Measurements from ENCODE around the gene NOS3.

NOS3 gene

DNA sequence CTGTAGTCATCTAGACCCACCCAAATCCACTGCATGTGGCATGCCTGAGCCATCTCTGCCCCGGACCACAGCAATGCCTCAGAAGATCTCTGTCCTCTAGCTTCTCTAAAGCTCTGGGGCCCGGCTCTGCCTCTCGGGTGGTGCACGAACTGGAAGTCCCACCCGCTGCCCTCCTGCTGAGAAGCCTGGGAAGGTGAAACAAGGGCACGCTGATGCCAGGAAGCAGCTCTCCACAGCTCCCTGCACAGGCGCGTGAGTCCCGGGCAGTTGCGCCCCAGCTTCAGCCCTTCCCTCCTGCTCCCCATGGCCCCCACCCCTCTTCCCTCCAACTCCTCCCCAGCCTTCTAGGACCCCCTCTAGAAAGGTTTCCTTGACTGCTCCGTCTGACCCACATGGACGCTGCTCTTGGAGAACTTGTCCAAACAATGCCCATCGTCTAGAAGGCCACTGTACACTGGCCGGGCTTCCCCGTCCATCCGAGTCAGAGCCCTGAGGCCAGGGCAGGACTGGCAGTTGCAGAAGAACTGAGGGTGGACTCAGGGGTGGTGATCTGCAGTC is 25.5 kb upstream of the NOS3 start:
- DNase-seq, result no peak

GRCh38 chr7:150966002-150966401 is 24.8 kb upstream of the NOS3 start:
- no peak for DNase-seq

- DNase-seq, result no peak
Observed at GRCh38 chr7:150967349-150967748, 23.5 kb upstream of the NOS3 start.

GRCh38 chr7:150968056-150968733 is 22.6 kb upstream of the NOS3 start:
- DNase-seq, result no peak

GRCh38 chr7:150968734-150969372 is 22.0 kb upstream of the NOS3 start:
- DNase-seq, result no peak

DNA sequence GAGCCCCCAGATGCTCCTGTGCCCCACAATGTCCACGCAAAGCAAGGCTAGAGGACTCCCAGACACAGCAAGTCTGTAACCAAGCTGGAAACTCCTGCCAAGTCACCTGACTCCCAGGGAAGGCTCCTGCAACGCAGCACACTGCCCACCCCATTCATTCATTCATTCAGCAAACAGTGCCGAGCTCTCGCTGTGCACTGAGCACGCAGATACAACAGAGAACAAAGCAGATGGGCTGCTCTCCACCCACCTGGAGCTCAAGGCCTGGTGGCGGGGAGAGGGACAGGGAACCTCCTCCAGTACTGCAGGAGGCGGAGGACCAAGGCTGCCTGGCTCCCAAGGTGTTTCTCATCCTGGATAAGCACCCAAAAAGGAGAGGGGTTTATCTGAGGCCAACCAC is 21.3 kb upstream of the NOS3 start:
- DNase-seq, result no peak

DNA sequence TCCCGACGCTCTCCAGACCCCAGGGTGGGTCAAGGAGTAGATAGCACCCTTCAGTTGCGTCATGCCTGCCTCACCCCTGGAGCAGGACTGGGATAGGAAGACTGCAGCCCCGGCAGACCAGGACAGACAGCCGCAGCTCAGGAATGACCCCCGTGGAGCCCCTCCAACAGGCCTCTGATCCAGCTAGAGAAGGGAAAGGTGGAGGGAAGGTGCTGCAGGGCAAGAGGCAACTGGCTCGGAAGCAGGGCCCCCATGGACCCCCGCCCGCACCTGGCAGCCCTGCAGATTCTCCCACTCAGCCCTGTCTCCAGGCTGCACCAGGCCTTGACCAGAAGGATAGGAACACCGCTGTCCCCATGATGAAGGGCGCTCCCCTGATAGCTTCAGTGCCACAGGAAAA is 20.4 kb upstream of the NOS3 start:
- DNase-seq, result no peak

DNA sequence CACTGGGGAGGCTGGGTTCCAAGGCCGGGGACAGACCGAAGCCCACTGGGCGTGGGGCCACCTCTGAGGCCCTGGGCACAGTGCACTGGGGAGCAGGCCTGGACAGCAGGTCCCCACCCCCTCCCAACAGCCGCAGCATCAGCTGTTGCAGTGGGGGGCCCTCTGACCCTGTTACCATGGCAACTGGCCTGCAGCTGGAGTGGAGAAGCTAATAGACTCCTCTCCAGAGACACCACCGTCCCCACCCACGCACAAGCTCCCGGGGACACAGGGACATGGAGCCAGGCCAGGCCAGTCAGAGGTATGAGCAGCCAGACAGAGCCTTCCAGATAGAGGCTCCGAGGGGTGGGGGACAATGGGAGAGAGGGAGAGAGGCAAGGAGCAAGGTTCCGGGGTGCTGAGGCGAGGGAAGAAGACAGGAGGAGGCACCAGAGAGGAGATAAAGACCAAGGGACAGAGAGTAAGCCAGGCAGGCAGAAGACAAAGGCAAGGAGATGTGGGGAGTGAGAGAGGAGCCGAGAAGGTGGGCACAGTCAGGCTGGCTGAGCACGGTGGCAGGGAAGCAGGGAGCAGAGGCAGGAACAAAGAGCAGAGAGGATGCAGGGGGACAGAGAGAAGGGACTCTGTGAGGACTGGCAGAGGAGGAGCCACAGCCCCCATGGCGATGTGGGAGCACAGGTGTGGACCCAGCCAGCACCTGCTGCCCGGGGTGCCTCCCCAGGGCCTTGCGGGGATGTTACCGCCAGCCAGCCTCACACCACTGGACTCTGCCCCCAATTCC is 19.4 kb upstream of the NOS3 start:
- DNase-seq, result no peak

GRCh38 chr7:150972023-150972468 is 18.8 kb upstream of the NOS3 start:
- no peak for DNase-seq

DNA sequence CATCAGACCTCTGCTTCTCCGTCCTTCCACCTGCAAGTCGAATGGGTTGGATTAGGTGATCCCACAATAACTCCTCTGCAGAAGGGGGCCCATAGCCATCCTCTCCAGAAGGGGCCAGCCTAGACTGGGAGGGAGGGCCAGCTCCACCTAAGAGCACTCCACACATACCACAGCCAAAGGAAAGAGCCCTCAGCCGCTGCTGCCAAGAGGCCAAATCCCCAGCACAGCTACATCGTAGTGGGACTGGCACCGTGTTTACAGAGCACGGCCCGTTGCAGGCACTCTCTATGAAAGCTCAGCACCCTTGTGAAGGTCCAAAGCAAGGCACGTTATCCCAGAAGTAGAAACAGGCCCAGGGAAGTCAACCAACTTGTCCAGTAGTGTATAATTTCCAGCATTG is 18.1 kb upstream of the NOS3 start:
- DNase-seq, result no peak

- DNase-seq, result no peak
Observed at GRCh38 chr7:150973571-150974451, 17.0 kb upstream of the NOS3 start.

DNA sequence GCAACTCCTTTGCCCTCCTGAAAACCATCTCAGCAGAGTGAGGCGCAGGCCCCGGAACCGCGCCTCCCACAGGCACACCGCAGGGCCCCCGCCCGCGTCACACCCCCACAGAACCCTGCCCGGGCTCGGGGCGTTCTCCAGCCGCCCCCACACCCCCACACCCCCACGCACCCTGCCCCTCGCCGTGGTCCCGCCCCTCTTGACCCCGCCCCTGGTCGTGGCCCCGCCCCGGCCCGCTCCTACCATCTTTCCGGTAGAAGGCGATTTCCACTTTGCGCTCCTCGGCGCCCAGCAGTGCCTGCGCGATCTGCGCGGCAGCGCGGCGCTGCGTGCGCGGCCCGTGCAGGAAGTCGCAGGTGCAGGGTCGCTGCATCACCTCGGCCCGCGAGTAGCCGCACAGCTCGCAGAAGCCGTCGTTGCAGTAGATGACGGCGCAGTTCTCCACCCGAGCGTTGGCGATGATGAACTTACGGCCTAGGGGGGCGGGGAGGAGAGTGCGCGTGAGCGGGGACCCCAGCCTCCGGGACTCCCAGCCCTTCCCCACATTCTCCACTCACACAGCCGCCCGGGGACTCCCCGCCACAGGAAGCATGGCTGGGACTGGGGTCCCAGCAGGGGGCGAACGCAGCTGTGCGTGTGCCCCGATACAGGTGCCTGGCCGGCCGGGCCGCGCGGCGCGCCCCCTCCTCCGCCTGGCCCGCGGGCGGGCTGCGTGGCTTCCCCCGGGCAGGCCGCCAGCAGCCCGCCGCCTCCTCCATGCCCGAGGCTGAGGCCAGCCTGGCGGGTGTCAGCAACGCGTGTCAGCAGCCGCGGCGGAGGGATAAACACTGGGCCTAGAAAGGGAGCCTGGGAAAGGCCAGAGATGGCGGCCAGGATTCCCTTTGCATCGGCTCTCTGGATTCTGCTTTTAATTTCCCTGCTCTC is 16.1 kb upstream of the NOS3 start:
- peak; percentile 79 for DNase-seq

DNA sequence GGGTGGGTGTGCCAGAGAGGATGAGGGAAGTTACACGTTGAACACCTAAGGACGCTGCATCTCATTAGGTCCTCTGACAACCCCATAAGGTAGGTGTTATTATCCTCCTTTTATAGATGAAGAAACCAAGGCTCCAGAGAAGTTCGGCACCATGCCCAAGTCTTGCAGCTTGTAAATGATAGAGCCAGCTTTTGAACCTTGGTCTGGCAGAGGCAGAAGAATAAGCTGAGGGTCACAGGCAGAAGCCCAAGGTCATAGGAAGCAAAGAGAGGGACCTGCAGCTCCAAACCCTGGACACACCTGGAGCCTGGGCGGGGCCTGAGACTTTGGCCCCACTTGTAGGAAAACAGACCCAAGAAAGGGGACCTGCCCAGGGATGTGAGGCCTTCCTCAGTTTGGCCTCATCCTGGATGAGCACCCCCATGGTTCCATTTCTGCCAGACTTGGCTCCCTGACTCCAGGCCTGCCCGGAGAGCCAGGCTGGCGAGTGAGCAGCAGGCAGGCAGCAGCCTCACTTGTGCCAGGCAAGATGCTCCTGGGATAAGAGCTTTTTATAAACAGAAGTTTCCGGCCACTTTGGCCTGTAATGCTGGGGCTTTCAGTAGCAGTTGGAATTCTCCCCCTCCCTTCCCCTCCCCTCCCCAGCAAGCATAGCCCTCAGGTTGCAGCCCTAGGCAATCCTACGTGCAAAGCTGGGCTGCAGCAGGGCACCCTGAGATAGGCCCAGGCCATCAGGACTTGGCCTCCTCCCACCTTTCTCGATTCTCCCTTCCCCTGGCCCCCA is 15.1 kb upstream of the NOS3 start:
- DNase-seq, result no peak

GRCh38 chr7:150976529-150977381 is 14.1 kb upstream of the NOS3 start:
- DNase-seq, result no peak

- DNase-seq, result no peak
Observed at GRCh38 chr7:150977382-150978125, 13.3 kb upstream of the NOS3 start.

- peak; percentile 25 for DNase-seq
Observed at GRCh38 chr7:150978126-150978789, 12.6 kb upstream of the NOS3 start, which contains the start of gene KCNH2. KCNH2 (minus strand) TSS chr7:150978321; CDS start chr7:150977913, 408 bp downstream.

- DNase-seq, result no peak
Observed at GRCh38 chr7:150979713-150980390, 11.0 kb upstream of the NOS3 start.

DNA sequence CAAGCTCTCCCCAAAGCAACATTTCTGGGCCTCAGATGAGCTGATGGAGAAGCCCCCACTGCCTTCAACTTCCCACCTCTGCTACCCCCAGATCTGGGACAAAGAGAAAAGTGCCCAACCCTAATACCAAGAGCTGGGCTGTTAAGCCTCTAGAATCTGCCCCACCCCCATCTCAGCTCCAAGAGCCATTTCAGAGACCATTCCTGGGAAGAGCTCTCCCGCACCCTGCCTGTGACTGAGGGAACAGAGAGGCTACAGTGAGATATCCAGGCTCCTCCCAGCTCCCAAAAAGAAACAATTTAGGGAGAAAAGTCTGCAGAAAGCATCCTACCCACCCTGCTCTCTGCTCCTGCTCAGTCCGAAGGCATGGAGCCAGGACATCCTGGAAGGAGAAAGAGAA is 10.2 kb upstream of the NOS3 start:
- DNase-seq, result no peak

Measured in activated naive CD4-positive, alpha-beta T cell treated with Interleukin-2 at 50 U/mL for 16 hours (primary cell).